ENCODE data around the gene MUC6. TPM values are rescaled to one million over a fixed set of nuclear protein-coding genes. Genes with fewer than 3 reads are reported as not detected.

The MUC6 gene
- total RNA-seq, 1 donor from 2014 or later: not detected

- Mint-ChIP-seq H3K27me3 (ENCODE audit: insufficient read depth) (peaks cover 5% of the 10 kb centered on the region), H3K4me1 (ENCODE audit: low read depth) (no peaks in the 10 kb centered on the region)
Observed at GRCh38 chr11:1041471-1041870, 5.0 kb upstream of the MUC6 start.

GRCh38 chr11:1041149-1041467 is 4.6 kb upstream of the MUC6 start:
- no peak overlapping the region for H3K27ac Mint-ChIP-seq
- H3K36me3 Mint-ChIP-seq (ENCODE audit: low read depth): no peaks in the 10 kb centered on the region
- H3K27me3 Mint-ChIP-seq (ENCODE audit: insufficient read depth): peaks cover 2% of the 10 kb centered on the region
- intact Hi-C loops (cut with micrococcal nuclease): no loop called here
- no peaks in the 10 kb centered on the region for H3K9me3 Mint-ChIP-seq
- no peak overlapping the region for H3K4me3 Mint-ChIP-seq
- DNase-seq (ENCODE audit: low spot score): no peak
- no peaks in the 10 kb centered on the region for H3K4me1 Mint-ChIP-seq (ENCODE audit: low read depth)

More at GRCh38 chr11:1041471-1041870, 5.0 kb upstream of the MUC6 start:
- intact Hi-C loops (cut with micrococcal nuclease): no loop called here
- Mint-ChIP-seq H3K4me3 (no peak overlapping the region), H3K9me3 (no peaks in the 10 kb centered on the region), H3K27ac (no peak overlapping the region), H3K36me3 (ENCODE audit: low read depth) (no peaks in the 10 kb centered on the region)
- no peak for DNase-seq (ENCODE audit: low spot score)

DNA sequence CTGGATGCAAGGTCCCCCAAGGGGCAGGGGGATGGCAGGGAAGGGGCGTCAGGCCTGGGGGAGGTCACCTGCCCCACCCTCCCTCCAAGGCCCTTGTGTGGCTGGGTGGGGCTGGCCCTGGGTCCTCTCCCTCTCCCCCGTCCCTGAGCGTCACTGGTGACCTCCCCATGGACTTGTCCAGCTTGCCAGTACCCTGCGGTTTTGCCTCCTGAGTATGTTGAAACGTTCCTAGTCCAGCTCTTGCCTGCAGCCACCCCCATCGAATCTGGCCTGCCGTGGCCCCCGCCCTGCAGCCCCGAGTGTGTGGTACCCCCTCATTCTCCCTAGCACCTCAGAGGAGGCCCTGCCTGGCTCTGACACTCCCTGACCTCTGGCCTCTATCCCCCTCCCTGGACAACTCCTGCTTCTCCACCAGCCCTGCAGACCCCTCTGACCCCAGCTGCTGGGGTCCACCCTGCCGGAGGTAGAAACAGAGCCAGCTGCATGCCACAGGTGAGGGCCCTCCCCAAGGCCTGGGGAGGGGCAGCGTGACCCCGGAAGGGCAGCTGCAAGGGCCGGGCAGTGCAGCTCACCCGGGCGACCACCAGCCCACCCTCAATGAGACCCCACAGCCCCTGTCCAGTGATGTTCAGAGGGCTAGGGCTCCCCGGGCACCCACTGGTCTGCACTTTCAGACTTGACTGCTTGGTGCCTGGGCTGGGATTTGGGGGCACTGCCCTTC is 4.1 kb upstream of the MUC6 start:
- no peak overlapping the region for H3K27ac Mint-ChIP-seq
- H3K27me3 Mint-ChIP-seq (ENCODE audit: insufficient read depth): peaks cover 2% of the 10 kb centered on the region
- H3K36me3 Mint-ChIP-seq (ENCODE audit: low read depth): no peaks in the 10 kb centered on the region
- no peak overlapping the region for H3K4me3 Mint-ChIP-seq
- intact Hi-C loops (cut with micrococcal nuclease): no loop called here
- DNase-seq (ENCODE audit: low spot score): no peak
- no peaks in the 10 kb centered on the region for H3K4me1 Mint-ChIP-seq (ENCODE audit: low read depth)
- H3K9me3 Mint-ChIP-seq: no peaks in the 10 kb centered on the region

DNA sequence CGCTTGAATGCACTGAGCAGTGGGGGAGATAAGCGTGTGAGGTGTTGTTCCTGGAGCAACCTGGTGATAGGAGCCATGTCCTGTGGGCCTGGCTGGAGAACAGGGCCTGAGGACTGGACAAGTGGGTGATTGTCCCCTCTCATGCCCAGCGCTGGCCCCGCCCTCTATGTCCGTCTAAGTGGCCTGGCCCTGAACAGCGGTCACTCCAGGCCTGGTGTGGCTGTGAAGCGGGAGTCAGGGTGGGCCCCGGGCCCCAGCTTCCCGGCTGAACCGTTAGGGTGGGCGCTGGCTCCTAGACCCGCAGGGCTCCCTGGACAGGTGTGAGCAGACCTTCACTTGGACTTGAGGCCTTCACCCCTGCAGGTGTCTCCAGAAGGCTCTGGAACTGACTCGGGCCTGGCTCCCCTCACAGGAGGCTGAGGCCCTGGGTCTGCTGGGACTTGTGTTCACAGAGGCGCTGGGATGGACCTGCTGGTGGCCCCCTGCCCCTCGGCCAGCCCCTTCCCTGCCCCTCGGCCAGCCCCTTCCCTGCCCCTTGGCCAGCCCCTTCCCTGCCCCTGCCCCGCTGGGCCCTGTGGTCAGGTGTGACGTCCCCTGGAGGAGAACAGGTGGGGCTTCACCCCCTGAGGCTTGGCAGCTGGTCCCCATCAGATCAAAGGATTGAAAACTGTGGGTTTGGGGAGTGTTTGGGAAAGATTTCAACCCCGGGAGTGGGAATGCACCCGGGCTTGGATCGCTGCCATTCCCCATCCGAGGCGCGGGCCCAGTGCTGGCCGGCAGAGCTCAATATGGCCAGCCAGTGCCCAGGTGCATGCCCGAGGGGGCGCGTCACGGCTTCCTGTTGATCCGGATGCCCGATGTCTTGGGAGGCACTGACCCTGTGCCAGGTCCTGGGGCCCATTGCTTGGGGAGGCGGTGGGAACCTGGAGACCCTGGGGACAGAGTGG is 3.2 kb upstream of the MUC6 start:
- no peak overlapping the region for H3K4me3 Mint-ChIP-seq
- no peaks in the 10 kb centered on the region for H3K36me3 Mint-ChIP-seq (ENCODE audit: low read depth)
- no peaks in the 10 kb centered on the region for H3K9me3 Mint-ChIP-seq
- intact Hi-C loops (cut with micrococcal nuclease): no loop called here
- no peak for DNase-seq (ENCODE audit: low spot score)
- peaks cover under 1% of the 10 kb centered on the region for H3K27me3 Mint-ChIP-seq (ENCODE audit: insufficient read depth)
- no peak overlapping the region for H3K27ac Mint-ChIP-seq
- H3K4me1 Mint-ChIP-seq (ENCODE audit: low read depth): no peaks in the 10 kb centered on the region

DNA sequence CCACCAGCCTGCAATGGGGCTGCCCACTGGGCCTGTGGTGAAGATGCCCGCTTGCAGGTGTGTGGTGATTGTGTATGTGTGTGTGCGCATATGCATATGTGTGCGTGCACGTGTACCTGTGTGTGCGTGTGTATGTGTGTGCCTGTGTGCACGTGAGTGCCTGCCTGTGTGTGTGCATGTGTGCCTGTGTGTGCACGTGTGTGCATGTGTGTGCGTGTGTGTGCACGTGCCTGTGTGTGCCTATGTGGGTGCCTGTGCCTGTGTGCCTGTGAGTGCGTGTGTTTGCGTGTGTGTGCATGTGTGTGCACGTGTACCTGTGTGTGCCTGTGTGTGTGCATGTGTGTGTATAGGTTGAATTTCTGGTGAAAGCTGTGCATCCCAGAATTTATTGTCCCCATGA is 2.4 kb upstream of the MUC6 start:
- H3K27ac Mint-ChIP-seq: no peak overlapping the region
- DNase-seq (ENCODE audit: low spot score): no peak
- intact Hi-C loops (cut with micrococcal nuclease): no loop called here
- no peaks in the 10 kb centered on the region for H3K36me3 Mint-ChIP-seq (ENCODE audit: low read depth)
- H3K4me3 Mint-ChIP-seq: no peak overlapping the region
- no peaks in the 10 kb centered on the region for H3K27me3 Mint-ChIP-seq (ENCODE audit: insufficient read depth)
- no peaks in the 10 kb centered on the region for H3K9me3 Mint-ChIP-seq
- no peaks in the 10 kb centered on the region for H3K4me1 Mint-ChIP-seq (ENCODE audit: low read depth)

DNA sequence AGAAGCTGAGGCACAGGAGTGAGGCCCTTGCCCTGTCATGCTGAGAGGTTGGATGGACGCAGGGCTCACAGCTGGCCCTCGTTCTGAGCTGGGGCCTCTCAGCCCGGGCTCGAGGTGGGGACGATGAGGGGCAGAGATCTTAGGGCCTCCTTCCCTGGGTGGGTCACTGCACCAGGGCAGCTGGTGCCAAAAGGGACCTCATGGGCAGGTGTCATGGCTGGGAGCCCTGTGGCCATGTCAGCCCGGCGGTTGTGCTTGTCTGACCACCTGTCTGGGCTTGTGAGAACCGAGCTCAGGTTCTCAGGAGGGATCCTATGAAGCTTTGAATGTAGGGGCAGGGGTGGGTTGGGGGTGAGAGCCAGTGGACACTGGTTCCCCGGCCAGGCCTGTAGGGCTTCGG is 1.8 kb upstream of the MUC6 start:
- no peaks in the 10 kb centered on the region for H3K27me3 Mint-ChIP-seq (ENCODE audit: insufficient read depth)
- intact Hi-C loops (cut with micrococcal nuclease): no loop called here
- H3K27ac Mint-ChIP-seq: no peak overlapping the region
- H3K36me3 Mint-ChIP-seq (ENCODE audit: low read depth): no peaks in the 10 kb centered on the region
- no peaks in the 10 kb centered on the region for H3K4me1 Mint-ChIP-seq (ENCODE audit: low read depth)
- no peaks in the 10 kb centered on the region for H3K9me3 Mint-ChIP-seq
- DNase-seq (ENCODE audit: low spot score): no peak
- H3K4me3 Mint-ChIP-seq: no peak overlapping the region

- H3K4me1 Mint-ChIP-seq (ENCODE audit: low read depth): no peaks in the 10 kb centered on the region
- intact Hi-C loops (cut with micrococcal nuclease): no loop called here
- H3K4me3 Mint-ChIP-seq: no peak overlapping the region
- no peaks in the 10 kb centered on the region for H3K9me3 Mint-ChIP-seq
- DNase-seq (ENCODE audit: low spot score): no peak
- H3K27ac Mint-ChIP-seq: no peak overlapping the region
- no peaks in the 10 kb centered on the region for H3K36me3 Mint-ChIP-seq (ENCODE audit: low read depth)
- no peaks in the 10 kb centered on the region for H3K27me3 Mint-ChIP-seq (ENCODE audit: insufficient read depth)
Observed at GRCh38 chr11:1037506-1038055, 1.1 kb upstream of the MUC6 start.

- no peaks in the 10 kb centered on the region for H3K36me3 Mint-ChIP-seq (ENCODE audit: low read depth)
- no peak for DNase-seq (ENCODE audit: low spot score)
- H3K27me3 Mint-ChIP-seq (ENCODE audit: insufficient read depth): no peaks in the 10 kb centered on the region
- no peaks in the 10 kb centered on the region for H3K9me3 Mint-ChIP-seq
- intact Hi-C loops (cut with micrococcal nuclease): no loop called here
- H3K4me3 Mint-ChIP-seq: no peak overlapping the region
- H3K4me1 Mint-ChIP-seq (ENCODE audit: low read depth): no peaks in the 10 kb centered on the region
- H3K27ac Mint-ChIP-seq: no peak overlapping the region
Observed at GRCh38 chr11:1036931-1037330, 413 bp upstream of the MUC6 start.

DNA sequence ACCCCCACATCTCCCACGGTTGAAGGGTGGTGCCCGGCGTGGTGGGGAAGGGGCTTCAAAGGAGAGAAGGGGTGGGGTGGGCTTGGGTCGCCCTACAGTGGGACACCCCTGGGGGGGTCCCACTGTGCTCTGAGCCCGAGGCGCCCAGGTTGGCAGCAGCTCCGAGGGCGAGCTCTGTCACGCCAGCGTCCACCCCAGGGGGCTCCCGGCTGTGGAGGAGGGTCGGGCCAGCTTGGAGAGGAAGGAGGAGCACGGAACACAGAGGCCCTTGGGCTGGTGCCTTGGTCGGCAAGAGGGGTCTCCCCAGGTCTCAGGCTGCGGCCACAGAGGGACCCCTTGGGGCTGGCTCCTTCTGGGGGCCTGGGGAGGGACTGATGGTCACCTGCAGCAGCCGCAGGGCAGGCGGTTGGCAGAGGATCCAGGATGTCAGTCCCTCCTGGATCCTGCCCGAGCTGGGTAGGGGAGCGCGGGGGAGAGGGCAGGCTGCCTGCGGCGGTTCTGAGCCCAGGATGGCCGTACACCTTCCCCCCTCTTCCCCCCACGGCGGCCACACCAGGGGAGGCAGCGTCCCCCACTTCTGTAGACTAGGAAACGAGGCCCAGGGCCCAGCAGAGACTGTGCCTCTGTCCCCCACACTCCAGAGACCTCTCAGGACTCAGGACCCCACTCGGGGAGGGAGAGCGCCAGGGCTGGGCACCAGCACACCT is 788 bp downstream of the MUC6 start:
- no peak for DNase-seq (ENCODE audit: low spot score)
- Mint-ChIP-seq H3K27me3 (ENCODE audit: insufficient read depth) (no peaks in the 10 kb centered on the region), H3K36me3 (ENCODE audit: low read depth) (no peaks in the 10 kb centered on the region), H3K4me3 (no peak overlapping the region), H3K9me3 (no peaks in the 10 kb centered on the region), H3K27ac (no peak overlapping the region), H3K4me1 (ENCODE audit: low read depth) (no peaks in the 10 kb centered on the region)
- intact Hi-C loops (cut with micrococcal nuclease): no loop called here

DNA sequence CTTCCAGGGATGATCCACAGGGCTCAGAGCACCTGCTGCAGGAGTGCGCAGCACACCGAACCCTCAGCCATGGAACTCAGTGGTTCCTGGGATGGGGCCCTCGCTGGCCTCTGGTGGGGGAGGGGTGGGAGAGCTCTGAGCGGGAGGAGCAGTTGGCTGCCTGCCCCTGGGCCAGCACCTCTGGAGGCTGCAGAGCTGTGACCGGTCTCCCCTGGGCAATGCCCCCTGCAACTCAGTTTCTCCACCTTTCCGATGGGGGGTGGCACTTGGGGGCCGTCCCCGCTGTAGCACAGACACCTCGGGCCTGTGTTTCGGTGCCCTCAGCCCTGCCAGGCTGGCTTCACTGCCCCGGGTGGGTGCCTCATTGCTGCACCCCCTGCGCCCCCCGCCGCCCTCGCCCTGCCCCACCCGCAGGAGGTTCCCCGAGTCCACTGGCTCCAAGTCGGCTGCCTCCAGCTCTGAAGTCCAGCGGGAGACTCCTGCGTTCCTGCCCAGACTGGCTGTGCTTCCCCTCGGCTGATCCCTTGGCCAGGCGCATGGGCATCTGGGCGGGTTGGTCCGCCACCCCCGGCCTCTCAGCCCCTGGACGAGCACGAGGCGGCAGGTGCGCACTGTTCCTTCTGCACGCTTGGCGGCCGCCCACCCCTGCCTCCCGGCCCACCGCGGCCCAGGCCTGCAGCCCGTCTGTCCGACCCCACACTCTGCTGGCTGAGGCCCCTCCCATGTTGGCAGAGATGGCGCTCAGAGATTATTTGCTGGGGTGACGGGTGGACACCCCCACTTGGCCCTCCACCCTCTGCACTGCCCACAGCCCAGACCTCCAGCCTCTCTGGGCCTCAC is 1.8 kb downstream of the MUC6 start:
- H3K27ac Mint-ChIP-seq: no peak overlapping the region
- no peaks in the 10 kb centered on the region for H3K27me3 Mint-ChIP-seq (ENCODE audit: insufficient read depth)
- no peaks in the 10 kb centered on the region for H3K9me3 Mint-ChIP-seq
- H3K4me3 Mint-ChIP-seq: no peak overlapping the region
- DNase-seq (ENCODE audit: low spot score): no peak
- no peaks in the 10 kb centered on the region for H3K36me3 Mint-ChIP-seq (ENCODE audit: low read depth)
- intact Hi-C loops (cut with micrococcal nuclease): no loop called here
- H3K4me1 Mint-ChIP-seq (ENCODE audit: low read depth): no peaks in the 10 kb centered on the region

GRCh38 chr11:1034001-1034400 is 2.5 kb downstream of the MUC6 start:
- intact Hi-C loops (cut with micrococcal nuclease): no loop called here
- H3K36me3 Mint-ChIP-seq (ENCODE audit: low read depth): no peaks in the 10 kb centered on the region

GRCh38 chr11:1033016-1033798 is 3.3 kb downstream of the MUC6 start:
- Mint-ChIP-seq H3K4me3 (no peak overlapping the region), H3K27me3 (ENCODE audit: insufficient read depth) (no peaks in the 10 kb centered on the region), H3K27ac (no peak overlapping the region), H3K36me3 (ENCODE audit: low read depth) (no peaks in the 10 kb centered on the region), H3K9me3 (no peaks in the 10 kb centered on the region), H3K4me1 (ENCODE audit: low read depth) (no peaks in the 10 kb centered on the region)
- intact Hi-C loops (cut with micrococcal nuclease): no loop called here
- no peak for DNase-seq (ENCODE audit: low spot score)

More at GRCh38 chr11:1034001-1034400, 2.5 kb downstream of the MUC6 start:
- Mint-ChIP-seq H3K27ac (no peak overlapping the region), H3K4me3 (no peak overlapping the region), H3K4me1 (ENCODE audit: low read depth) (no peaks in the 10 kb centered on the region), H3K27me3 (ENCODE audit: insufficient read depth) (no peaks in the 10 kb centered on the region), H3K9me3 (no peaks in the 10 kb centered on the region)
- DNase-seq (ENCODE audit: low spot score): no peak
